Nephron (organoid): ENCODE results near the gene SPTAN1.
"Not testable (repeated sequence)": the region's sequence is repeated elsewhere in the genome, so short reads cannot be mapped to it uniquely, and the experiment has no call there.

ENCODE experiments used
- H3K27ac Mint-ChIP-seq, 3 experiments: 2 replicates each; pipeline ENCODE4 v1.8.0; 2020; ENCODE audit warnings: mixed read lengths in 3 of 3, mild to moderate bottlenecking in 2 of 3, moderate library complexity in 1 of 3
- H3K27me3 Mint-ChIP-seq: 2 replicates; pipeline ENCODE4 v1.8.0; 2021; ENCODE audit warnings: low read depth, mild to moderate bottlenecking, moderate library complexity, mixed read lengths
- H3K36me3 Mint-ChIP-seq: 2 replicates; pipeline ENCODE4 v1.8.0; 2020; ENCODE audit warnings: low read depth, mixed read lengths
- H3K4me1 Mint-ChIP-seq: 2 replicates; pipeline ENCODE4 v1.8.0; 2020; ENCODE audit warnings: mixed read lengths
- H3K4me3 Mint-ChIP-seq, 3 experiments: 2 replicates each; pipeline ENCODE4 v1.8.0; 2020; ENCODE audit warnings: mild to moderate bottlenecking in 3 of 3, mixed read lengths in 3 of 3, moderate library complexity in 2 of 3
- H3K9me3 Mint-ChIP-seq: 2 replicates; pipeline ENCODE4 v1.8.0; 2020; ENCODE audit warnings: mixed read lengths
- CTCF ChIP-seq, 3 experiments: fragments of 200-600 bp; sonication (generic); IDR thresholded peaks; one replicate each; pipeline ENCODE4 v1.5.0; 2021; ENCODE audit warnings: antibody characterized with exemption in 3 of 3; ENCODE audit not compliant: unreplicated experiment in 3 of 3

The SPTAN1 gene

DNA sequence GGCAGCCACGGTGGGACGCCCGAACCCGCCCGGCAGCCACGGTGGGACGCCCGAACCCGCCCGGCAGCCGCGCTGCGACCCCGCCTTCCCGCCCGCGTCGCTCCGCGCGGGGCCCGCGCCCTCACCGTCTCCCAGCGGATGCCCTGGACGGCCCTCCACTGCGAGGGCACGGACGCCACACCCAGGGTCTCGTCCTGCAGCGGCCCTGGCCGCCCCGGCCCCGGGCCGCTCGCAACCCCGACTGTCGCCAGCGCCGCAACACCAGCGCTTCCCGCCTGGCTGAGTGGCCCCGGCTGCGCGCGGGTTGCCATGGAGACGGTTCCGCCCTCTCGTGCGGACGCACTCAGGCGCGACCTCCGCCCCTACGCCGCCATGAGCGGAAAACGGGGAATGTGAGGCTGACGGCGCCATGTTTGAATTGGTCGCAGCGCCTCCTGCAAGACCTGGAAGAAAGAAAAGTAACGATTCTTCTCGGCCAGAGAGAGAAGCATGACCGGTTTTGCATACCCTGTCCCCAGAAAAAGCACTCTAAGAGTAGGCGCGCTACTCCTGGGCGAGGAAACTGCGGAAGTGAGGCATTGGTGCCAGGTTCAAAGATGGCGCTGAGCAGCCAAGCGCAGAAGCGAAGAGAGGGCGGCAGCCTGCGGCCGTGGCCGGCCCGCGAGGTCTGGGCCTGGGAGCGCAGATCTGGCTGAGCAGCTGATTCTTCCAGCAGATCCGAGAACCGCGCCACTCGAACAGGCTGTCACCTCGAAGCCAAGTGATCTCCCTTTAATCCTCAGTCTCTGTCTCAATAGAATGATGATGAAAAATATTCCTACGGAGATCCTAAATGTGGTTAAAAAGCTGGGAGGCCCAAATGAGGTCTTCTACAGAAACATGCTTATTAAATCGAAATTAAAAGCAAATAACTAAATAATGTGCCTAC, 104.3 kb downstream of the SPTAN1 start, which contains the start of gene DYNC2I2:
Gene DYNC2I2 (minus strand): TSS at position 432 of the 928 bp plus-strand sequence. CDS start 121 bp downstream, at position 311.
- Mint-ChIP-seq H3K9me3 (no peaks in the 10 kb centered on the region), H3K36me3 (no peaks in the 10 kb centered on the region), H3K27ac (peak within 1 kb of the TSS; percentile 100), H3K4me3 (peak within 1 kb of the TSS; percentile 89 to 95 (median 92)), H3K4me1 (peaks cover 6% of the 10 kb centered on the region), H3K27me3 (no peaks in the 10 kb centered on the region)
- TF ChIP-seq CTCF (IDR thresholded peaks at IDR 0.05; ENCODE audit: unreplicated experiment in 3 of 3): no peak

DNA sequence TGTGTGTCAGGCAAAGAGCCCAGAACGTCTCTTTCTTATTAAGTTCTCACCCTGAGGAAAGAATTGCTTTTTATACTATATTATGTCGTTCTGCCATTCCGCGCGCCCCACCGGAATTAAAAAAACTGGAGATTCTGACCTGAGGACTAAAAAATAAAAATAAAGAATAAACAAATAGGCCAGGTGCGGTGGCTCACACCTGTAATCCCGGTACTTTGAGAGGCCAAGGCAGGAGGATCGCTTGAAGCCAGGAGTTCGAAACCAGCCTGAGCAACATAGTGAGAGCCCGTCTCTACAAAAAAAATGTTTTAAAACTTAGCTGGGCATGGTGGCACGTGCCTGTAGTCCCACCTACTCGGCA, 104.9 kb downstream of the SPTAN1 start:
- H3K36me3 Mint-ChIP-seq: no peaks in the 10 kb centered on the region
- H3K27me3 Mint-ChIP-seq: no peaks in the 10 kb centered on the region
- H3K9me3 Mint-ChIP-seq: no peaks in the 10 kb centered on the region
- H3K4me3 Mint-ChIP-seq: peak overlapping the region; percentile 89 to 95 (median 92)
- TF ChIP-seq CTCF (IDR thresholded peaks at IDR 0.05; ENCODE audit: unreplicated experiment in 3 of 3): no peak
- peaks cover 6% of the 10 kb centered on the region for H3K4me1 Mint-ChIP-seq
- H3K27ac Mint-ChIP-seq: peak overlapping the region; percentile 100

GRCh38 chr9:128657796-128658195, 105.4 kb downstream of the SPTAN1 start:
- H3K27me3 Mint-ChIP-seq: no peaks in the 10 kb centered on the region
- TF ChIP-seq CTCF (IDR thresholded peaks at IDR 0.05; ENCODE audit: unreplicated experiment in 3 of 3): no peak
- no peaks in the 10 kb centered on the region for H3K36me3 Mint-ChIP-seq
- H3K27ac Mint-ChIP-seq: peak overlapping the region; percentile 100
- H3K4me3 Mint-ChIP-seq: peak overlapping the region in 2 of 3 experiments; percentile 89 to 95
- peaks cover 6% of the 10 kb centered on the region for H3K4me1 Mint-ChIP-seq
- no peaks in the 10 kb centered on the region for H3K9me3 Mint-ChIP-seq

DNA sequence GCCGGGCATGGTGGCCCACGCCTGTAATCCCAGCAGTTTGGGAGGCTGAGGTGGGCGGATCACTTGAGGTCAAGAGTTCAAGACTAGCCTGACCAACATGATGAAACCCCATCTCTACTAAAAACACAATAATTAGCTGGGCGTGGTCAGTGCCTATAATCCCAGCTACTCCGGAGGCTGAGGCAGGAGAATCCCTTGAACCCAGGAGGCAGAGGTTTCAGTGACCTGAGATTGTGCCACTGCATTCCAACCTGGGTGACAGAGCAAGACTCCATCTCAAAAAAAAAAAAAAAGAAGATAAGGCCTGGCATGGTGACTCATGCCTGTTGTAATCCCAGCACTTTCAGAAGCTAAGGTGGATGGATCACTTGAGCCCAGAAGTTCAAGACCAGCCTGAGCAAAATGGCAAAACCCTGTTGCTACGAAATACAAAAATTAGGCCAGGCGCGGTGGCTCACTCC, 114.1 kb downstream of the SPTAN1 start:
- H3K9me3 Mint-ChIP-seq, H3K36me3 Mint-ChIP-seq, H3K4me3 Mint-ChIP-seq, H3K4me1 Mint-ChIP-seq, H3K27me3 Mint-ChIP-seq, H3K27ac Mint-ChIP-seq: not testable (repeated sequence)

DNA sequence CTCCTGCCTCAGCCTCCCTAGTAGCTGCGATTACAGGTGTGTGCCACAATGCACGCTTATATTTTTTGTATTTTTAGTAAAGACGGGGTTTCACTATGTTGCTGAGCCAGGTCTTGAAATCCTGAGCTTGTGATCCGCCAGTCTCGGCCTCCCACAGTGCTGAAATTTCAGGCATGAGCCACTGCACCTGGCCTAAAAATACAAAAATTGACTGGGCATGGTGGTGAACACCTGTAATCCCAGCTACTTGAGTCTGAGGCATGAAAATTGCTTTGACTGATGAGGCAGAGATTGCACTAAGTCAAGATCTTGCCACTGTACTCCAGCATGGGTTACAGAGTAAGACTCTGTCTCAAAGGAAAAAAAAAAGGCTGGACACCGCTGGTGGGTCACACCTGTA, 117.4 kb downstream of the SPTAN1 start:
- H3K4me3 Mint-ChIP-seq: no peak overlapping the region
- H3K27ac Mint-ChIP-seq: no peak overlapping the region
- no peaks in the 10 kb centered on the region for H3K36me3 Mint-ChIP-seq
- H3K4me1 Mint-ChIP-seq: no peaks in the 10 kb centered on the region
- no peaks in the 10 kb centered on the region for H3K9me3 Mint-ChIP-seq
- H3K27me3 Mint-ChIP-seq: no peaks in the 10 kb centered on the region
- no peak for TF ChIP-seq CTCF (IDR thresholded peaks at IDR 0.05; ENCODE audit: unreplicated experiment in 3 of 3)

- H3K27me3 Mint-ChIP-seq: no peaks in the 10 kb centered on the region
- H3K4me3 Mint-ChIP-seq: no peak overlapping the region
- H3K9me3 Mint-ChIP-seq: no peaks in the 10 kb centered on the region
- H3K4me1 Mint-ChIP-seq: no peaks in the 10 kb centered on the region
- no peaks in the 10 kb centered on the region for H3K36me3 Mint-ChIP-seq
- no peak overlapping the region for H3K27ac Mint-ChIP-seq
- TF ChIP-seq CTCF (IDR thresholded peaks at IDR 0.05; ENCODE audit: unreplicated experiment in 3 of 3): no peak
These were observed 123.0 kb downstream of the SPTAN1 start for GRCh38 chr9:128675382-128675781.
